DMS53 treated with DMSO at 0.1 percent for 48 hours (cell line): Measurements from ENCODE around the gene M1AP.

Experiments
- DNase-seq: peaks from one replicate; lab custom pipeline; 2025; ENCODE audit not compliant: unreplicated experiment; lab: John Stamatoyannopoulos, UW

Gene M1AP

GRCh38 chr2:74599676-74600075, 48.5 kb downstream of the M1AP start:
- no peak for DNase-seq

- DNase-seq = peak; percentile 45
These were observed 50.7 kb downstream of the M1AP start for GRCh38 chr2:74597410-74597809.

GRCh38 chr2:74596584-74596983, 51.5 kb downstream of the M1AP start:
- no peak for DNase-seq

- no peak for DNase-seq
These were observed 54.0 kb downstream of the M1AP start for GRCh38 chr2:74593826-74594772.

GRCh38 chr2:74588664-74589063, 59.5 kb downstream of the M1AP start:
- DNase-seq = no peak

- peak; percentile 65 for DNase-seq
These were observed 60.4 kb downstream of the M1AP start for GRCh38 chr2:74587664-74588277.

GRCh38 chr2:74585406-74586185, 62.5 kb downstream of the M1AP start:
- DNase-seq = no peak

- no peak for DNase-seq
These were observed 64.0 kb downstream of the M1AP start for GRCh38 chr2:74584088-74584645.

GRCh38 chr2:74583504-74583903, 64.6 kb downstream of the M1AP start:
- DNase-seq = no peak

- DNase-seq = no peak
These were observed 65.9 kb downstream of the M1AP start for GRCh38 chr2:74582184-74582583.

GRCh38 chr2:74581463-74581862, 66.7 kb downstream of the M1AP start:
- no peak for DNase-seq

GRCh38 chr2:74578408-74578807, 69.7 kb downstream of the M1AP start:
- DNase-seq = no peak

- no peak for DNase-seq
These were observed 70.7 kb downstream of the M1AP start for GRCh38 chr2:74577448-74577847.

GRCh38 chr2:74576863-74577229, 71.3 kb downstream of the M1AP start:
- DNase-seq = no peak

- no peak for DNase-seq
These were observed 71.8 kb downstream of the M1AP start for GRCh38 chr2:74576211-74576862.

- DNase-seq = no peak
These were observed 72.8 kb downstream of the M1AP start for GRCh38 chr2:74575320-74575719.

- no peak for DNase-seq
These were observed 74.2 kb downstream of the M1AP start for GRCh38 chr2:74573747-74574562.

- no peak for DNase-seq
These were observed 75.8 kb downstream of the M1AP start for GRCh38 chr2:74572178-74572925.

- no peak for DNase-seq
These were observed 77.1 kb downstream of the M1AP start for GRCh38 chr2:74571058-74571457.
